ENCODE results near the gene RBM42.

RBM42 gene

GRCh38 chr19:35613574-35613973 lies 15.3 kb upstream of the RBM42 start:
- Histone ChIP-seq H3K4me1 (ENCODE audit: control insufficient read depth in 1 of 2, insufficient read depth in 1 of 2, low read depth in 1 of 2, low read length in 1 of 2) (peaks cover 22 to 28% of the 10 kb centered on the region in 2 experiments), H3K27me3 (no peaks in the 10 kb centered on the region), H3K36me3 (peaks cover 10% of the 10 kb centered on the region), H3K9me3 (no peaks in the 10 kb centered on the region), H3K27ac (no peak overlapping the region), H3K4me3 (ENCODE audit: low read depth in 1 of 2, low read length in 1 of 2) (no peak overlapping the region)
- TF ChIP-seq CTCF (IDR thresholded peaks at IDR 0.05): no peak

- Histone ChIP-seq H3K36me3 (peaks cover 13% of the 10 kb centered on the region), H3K9me3 (no peaks in the 10 kb centered on the region), H3K4me3 (ENCODE audit: low read depth in 1 of 2, low read length in 1 of 2) (no peak overlapping the region), H3K4me1 (ENCODE audit: control insufficient read depth in 1 of 2, insufficient read depth in 1 of 2, low read depth in 1 of 2, low read length in 1 of 2) (peaks cover 16 to 21% of the 10 kb centered on the region in 2 experiments), H3K27ac (no peak overlapping the region), H3K27me3 (no peaks in the 10 kb centered on the region)
- TF ChIP-seq CTCF (IDR thresholded peaks at IDR 0.05): no peak
These were observed 13.8 kb upstream of the RBM42 start for GRCh38 chr19:35615036-35615435.

- H3K27ac ChIP-seq: no peak overlapping the region
- no peaks in the 10 kb centered on the region for H3K9me3 ChIP-seq
- H3K27me3 ChIP-seq: no peaks in the 10 kb centered on the region
- H3K4me1 ChIP-seq (ENCODE audit: control insufficient read depth in 1 of 2, insufficient read depth in 1 of 2, low read depth in 1 of 2, low read length in 1 of 2): no peaks in the 10 kb centered on the region
- H3K36me3 ChIP-seq: peaks cover 20% of the 10 kb centered on the region
- H3K4me3 ChIP-seq (ENCODE audit: low read depth in 1 of 2, low read length in 1 of 2): no peak overlapping the region
- no peak for TF ChIP-seq CTCF (IDR thresholded peaks at IDR 0.05)
These were observed 10.0 kb upstream of the RBM42 start for GRCh38 chr19:35618857-35619256.

GRCh38 chr19:35619290-35619923 lies 9.4 kb upstream of the RBM42 start:
- Histone ChIP-seq H3K4me1 (ENCODE audit: control insufficient read depth in 1 of 2, insufficient read depth in 1 of 2, low read depth in 1 of 2, low read length in 1 of 2) (no peaks in the 10 kb centered on the region), H3K4me3 (ENCODE audit: low read depth in 1 of 2, low read length in 1 of 2) (no peak overlapping the region), H3K27ac (no peak overlapping the region), H3K27me3 (no peaks in the 10 kb centered on the region), H3K9me3 (no peaks in the 10 kb centered on the region), H3K36me3 (peaks cover 20% of the 10 kb centered on the region)
- no peak for TF ChIP-seq CTCF (IDR thresholded peaks at IDR 0.05)

GRCh38 chr19:35620001-35620400 lies 8.8 kb upstream of the RBM42 start:
- Histone ChIP-seq H3K27me3 (no peaks in the 10 kb centered on the region), H3K36me3 (peaks cover 20% of the 10 kb centered on the region), H3K9me3 (no peaks in the 10 kb centered on the region), H3K27ac (no peak overlapping the region), H3K4me1 (ENCODE audit: control insufficient read depth in 1 of 2, insufficient read depth in 1 of 2, low read depth in 1 of 2, low read length in 1 of 2) (no peaks in the 10 kb centered on the region), H3K4me3 (ENCODE audit: low read depth in 1 of 2, low read length in 1 of 2) (no peak overlapping the region)
- TF ChIP-seq CTCF (IDR thresholded peaks at IDR 0.05): no peak

Measured in neutrophil (primary cell).